Liver (tissue), 3 donors: ENCODE measurements around the gene LIMCH1.

Experiments
- EGR1 ChIP-seq, 2 donors: IDR thresholded peaks; 2 replicates each; pipeline ENCODE4 v1.6.1; 2016 to 2018; ENCODE audit warnings: antibody characterized with exemption in 2 of 2, low read depth in 2 of 2
- FOXA1 ChIP-seq: IDR thresholded peaks from 2 replicates; pipeline ENCODE4 v1.6.1; 2016; ENCODE audit warnings: antibody characterized with exemption
- GABPA ChIP-seq, 2 donors: IDR thresholded peaks in 1 of 2; conservative IDR thresholded peaks in 1 of 2; 2 replicates each; pipeline ENCODE4 v1.6.1; 2016; ENCODE audit warnings: antibody characterized with exemption in 2 of 2, mild to moderate bottlenecking in 1 of 2, moderate library complexity in 1 of 2
- JUND ChIP-seq, 2 donors: IDR thresholded peaks; 2 replicates each; pipeline ENCODE4 v1.6.1; 2016; ENCODE audit warnings: antibody characterized with exemption in 2 of 2
- MAX ChIP-seq: IDR thresholded peaks from 2 replicates; pipeline ENCODE4 v1.6.1; 2016; ENCODE audit warnings: antibody characterized with exemption
- RAD21 ChIP-seq, 2 donors: IDR thresholded peaks; 2 replicates each; pipeline ENCODE4 v1.6.1; 2016; ENCODE audit warnings: antibody characterized with exemption in 2 of 2, mild to moderate bottlenecking in 2 of 2
- REST ChIP-seq: IDR thresholded peaks from 2 replicates; pipeline ENCODE4 v1.6.1; 2016; ENCODE audit warnings: antibody characterized with exemption, mild to moderate bottlenecking
- RXRA ChIP-seq, 2 donors: IDR thresholded peaks; 2 replicates each; pipeline ENCODE4 v1.6.1; 2017 to 2018; ENCODE audit warnings: antibody characterized with exemption in 2 of 2, mild to moderate bottlenecking in 1 of 2
- SP1 ChIP-seq: IDR thresholded peaks from 2 replicates; pipeline ENCODE4 v1.6.1; 2018; ENCODE audit warnings: antibody characterized with exemption, mild to moderate bottlenecking
- TAF1 ChIP-seq: conservative IDR thresholded peaks from 2 replicates; pipeline ENCODE4 v1.6.1; 2016; ENCODE audit warnings: antibody characterized with exemption, mild to moderate bottlenecking
- YY1 ChIP-seq: IDR thresholded peaks from 2 replicates; pipeline ENCODE4 v1.6.1; 2016; ENCODE audit warnings: antibody characterized with exemption, mild to moderate bottlenecking
- ZBTB33 ChIP-seq: IDR thresholded peaks from 2 replicates; pipeline ENCODE4 v1.6.1; 2016; ENCODE audit warnings: antibody characterized with exemption
- TF ChIP-seq, protein P1 (sequence below): IDR thresholded peaks from 2 replicates; pipeline ENCODE4 v1.6.1; 2016; ENCODE audit warnings: antibody characterized with exemption
- TF ChIP-seq, protein P2 (sequence below): fragments of 150-350 bp; IDR thresholded peaks from 2 replicates; pipeline ENCODE4 v1.5.1; 2017; ENCODE audit warnings: improper control_type of control experiment, low read depth, low read length; ENCODE audit not compliant: missing input control
- donor health status: healthy.
- donor health status: healthy.

- TF ChIP-seq, protein P1, sequence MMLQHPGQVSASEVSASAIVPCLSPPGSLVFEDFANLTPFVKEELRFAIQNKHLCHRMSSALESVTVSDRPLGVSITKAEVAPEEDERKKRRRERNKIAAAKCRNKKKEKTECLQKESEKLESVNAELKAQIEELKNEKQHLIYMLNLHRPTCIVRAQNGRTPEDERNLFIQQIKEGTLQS = no peak
- TF ChIP-seq, protein P2, sequence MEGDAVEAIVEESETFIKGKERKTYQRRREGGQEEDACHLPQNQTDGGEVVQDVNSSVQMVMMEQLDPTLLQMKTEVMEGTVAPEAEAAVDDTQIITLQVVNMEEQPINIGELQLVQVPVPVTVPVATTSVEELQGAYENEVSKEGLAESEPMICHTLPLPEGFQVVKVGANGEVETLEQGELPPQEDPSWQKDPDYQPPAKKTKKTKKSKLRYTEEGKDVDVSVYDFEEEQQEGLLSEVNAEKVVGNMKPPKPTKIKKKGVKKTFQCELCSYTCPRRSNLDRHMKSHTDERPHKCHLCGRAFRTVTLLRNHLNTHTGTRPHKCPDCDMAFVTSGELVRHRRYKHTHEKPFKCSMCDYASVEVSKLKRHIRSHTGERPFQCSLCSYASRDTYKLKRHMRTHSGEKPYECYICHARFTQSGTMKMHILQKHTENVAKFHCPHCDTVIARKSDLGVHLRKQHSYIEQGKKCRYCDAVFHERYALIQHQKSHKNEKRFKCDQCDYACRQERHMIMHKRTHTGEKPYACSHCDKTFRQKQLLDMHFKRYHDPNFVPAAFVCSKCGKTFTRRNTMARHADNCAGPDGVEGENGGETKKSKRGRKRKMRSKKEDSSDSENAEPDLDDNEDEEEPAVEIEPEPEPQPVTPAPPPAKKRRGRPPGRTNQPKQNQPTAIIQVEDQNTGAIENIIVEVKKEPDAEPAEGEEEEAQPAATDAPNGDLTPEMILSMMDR = no peak
- no peak for TF ChIP-seq FOXA1
- no peak for TF ChIP-seq RXRA (IDR thresholded peaks at IDR 0.05)
- no peak for TF ChIP-seq SP1
- TF ChIP-seq TAF1 = no peak
- no peak for TF ChIP-seq ZBTB33
- no peak for TF ChIP-seq MAX
- TF ChIP-seq REST = no peak
- no peak for TF ChIP-seq GABPA (IDR thresholded peaks at IDR 0.05 in 1 of 2, conservative IDR thresholded peaks at IDR 0.05 in 1 of 2)
- no peak for TF ChIP-seq RAD21 (IDR thresholded peaks at IDR 0.05)
- TF ChIP-seq EGR1 (IDR thresholded peaks at IDR 0.05; ENCODE audit: low read depth in 2 of 2) = no peak
- no peak for TF ChIP-seq YY1
- TF ChIP-seq JUND (IDR thresholded peaks at IDR 0.05) = no peak
Observed at GRCh38 chr4:41678951-41679350, 141.0 kb downstream of the LIMCH1 start.
